Measurements from ENCODE around the gene MRPS14. TPM values are rescaled to one million over a fixed set of nuclear protein-coding genes. Genes with fewer than 3 reads are reported as not detected.

Gene MRPS14
- total RNA-seq: 16.9 and 20.1 TPM in 2 replicates

GRCh38 chr1:175023043-175023921, at the start of gene MRPS14:
Gene MRPS14, minus strand, starts transcription at chr1:175023425. Its CDS starts 17 bp downstream, at chr1:175023408.

GRCh38 chr1:175067362-175068106, 44.3 kb upstream of the MRPS14 start, which contains the start of gene TNN:
Gene TNN, plus strand, starts transcription at chr1:175067833. Its CDS starts 9,586 bp downstream, at chr1:175077419.

GRCh38 chr1:174999936-175000696, 23.1 kb downstream of the MRPS14 start, which contains the start of gene CACYBP:
Gene CACYBP, plus strand, starts transcription at chr1:174999947. Its CDS starts 234 bp downstream, at chr1:175000181.

Other genes starting within 250 kb of the MRPS14 start
- gene CACYBP, start 23.5 kb downstream of the MRPS14 start, total RNA-seq: 71.0 and 203 TPM in 2 replicates
- not detected in 2 replicates for gene TNN, start 44.4 kb upstream of the MRPS14 start, total RNA-seq
- gene KIAA0040, start 169.4 kb upstream of the MRPS14 start, total RNA-seq: 39.3 and 54.7 TPM in 2 replicates

All from hair follicular keratinocyte (primary cell).